HG02938 (cell line): ENCODE data around the gene AK3.
A peak's percentile ranks its signal among the peaks of the same experiment; 100 is the strongest.

Source experiments
- ATAC-seq: cut with Tn5 transposase; IDR thresholded peaks from one replicate; pipeline ENCODE4 v1.9.1; 2021; ENCODE audit warnings: mild to moderate bottlenecking, moderate library complexity; ENCODE audit not compliant: unreplicated experiment

Gene AK3

DNA sequence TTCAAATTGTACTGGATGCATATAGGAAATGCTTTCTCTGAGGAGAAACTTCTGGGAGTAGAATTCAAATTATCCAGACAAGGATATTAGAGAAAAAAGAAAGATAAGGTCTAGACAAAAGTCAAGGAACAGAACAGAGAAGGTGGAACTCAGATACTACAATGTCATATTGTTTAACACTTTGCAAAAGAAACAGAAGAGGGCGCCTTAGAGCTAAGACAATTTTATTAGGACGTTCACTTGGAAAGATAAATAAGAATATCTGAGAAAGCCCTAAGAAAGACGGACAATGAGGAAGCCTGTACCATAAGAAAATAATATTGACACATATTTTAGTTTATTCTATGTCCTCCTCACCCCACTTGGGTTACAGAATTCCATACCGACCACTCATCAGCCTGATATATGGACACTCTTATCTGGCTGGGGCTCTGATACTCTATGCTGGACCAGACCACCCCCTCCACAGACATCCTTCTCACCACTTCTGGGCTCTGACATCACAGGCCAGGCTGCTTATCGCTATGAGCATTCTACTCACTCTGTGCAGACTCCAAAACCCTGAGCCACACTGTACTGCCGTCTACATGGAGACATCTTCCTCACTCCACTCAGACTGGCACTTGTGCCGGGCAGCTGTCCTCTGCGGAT, 9.1 kb upstream of the AK3 start:
- no peak for ATAC-seq

DNA sequence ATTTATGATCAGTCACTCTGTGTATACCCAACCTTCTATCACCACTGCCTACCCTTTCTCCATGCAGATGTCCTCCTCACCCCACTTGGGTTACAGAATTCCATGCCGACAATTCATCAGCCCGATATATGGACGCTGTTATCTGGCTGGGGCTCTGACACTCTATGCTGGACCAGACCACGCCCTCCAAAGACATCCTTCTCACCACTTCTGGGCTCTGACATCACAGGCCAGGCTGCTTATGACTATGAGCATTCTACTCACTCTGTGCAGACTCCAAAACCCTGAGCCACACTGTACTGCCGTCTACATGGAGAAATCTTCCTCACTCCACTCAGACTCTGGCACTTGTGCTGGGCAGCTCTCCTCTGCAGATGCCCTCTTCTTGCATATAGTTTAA, 7.6 kb upstream of the AK3 start:
- ATAC-seq, result no peak

DNA sequence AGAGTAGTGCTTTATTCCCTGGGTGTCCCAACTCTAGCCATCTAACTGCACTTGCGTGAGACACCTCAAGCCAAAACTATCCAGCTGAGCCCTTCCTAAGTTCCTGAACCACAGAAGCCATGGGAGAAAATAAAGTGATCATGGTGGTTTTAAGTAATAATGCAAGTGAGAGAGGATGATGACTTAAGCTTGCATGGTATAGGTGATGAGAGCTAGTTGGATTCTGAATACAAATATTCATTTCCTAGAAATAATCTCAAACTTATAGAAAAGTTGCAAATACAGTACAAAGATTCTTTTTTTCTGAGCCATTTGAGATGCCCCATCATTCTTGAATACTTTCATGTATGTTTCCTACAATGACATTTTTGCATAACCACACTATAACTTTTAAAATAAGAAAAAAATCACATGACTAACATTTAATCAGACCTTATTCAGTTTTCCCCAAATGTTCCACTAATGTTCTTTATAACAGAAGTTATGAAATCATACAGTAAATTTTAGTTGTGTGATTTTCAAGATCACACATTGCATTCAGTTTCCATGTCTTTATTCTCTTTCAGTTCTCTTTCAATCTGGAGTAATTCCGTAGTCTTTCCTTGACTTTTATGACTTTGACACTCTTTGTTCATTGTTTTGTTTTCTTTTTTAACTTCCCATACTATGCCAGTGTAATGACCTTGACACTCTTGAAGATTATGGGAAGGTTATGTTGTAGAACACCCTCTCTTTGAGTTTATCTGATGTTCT, 5.5 kb upstream of the AK3 start:
- no peak for ATAC-seq

DNA sequence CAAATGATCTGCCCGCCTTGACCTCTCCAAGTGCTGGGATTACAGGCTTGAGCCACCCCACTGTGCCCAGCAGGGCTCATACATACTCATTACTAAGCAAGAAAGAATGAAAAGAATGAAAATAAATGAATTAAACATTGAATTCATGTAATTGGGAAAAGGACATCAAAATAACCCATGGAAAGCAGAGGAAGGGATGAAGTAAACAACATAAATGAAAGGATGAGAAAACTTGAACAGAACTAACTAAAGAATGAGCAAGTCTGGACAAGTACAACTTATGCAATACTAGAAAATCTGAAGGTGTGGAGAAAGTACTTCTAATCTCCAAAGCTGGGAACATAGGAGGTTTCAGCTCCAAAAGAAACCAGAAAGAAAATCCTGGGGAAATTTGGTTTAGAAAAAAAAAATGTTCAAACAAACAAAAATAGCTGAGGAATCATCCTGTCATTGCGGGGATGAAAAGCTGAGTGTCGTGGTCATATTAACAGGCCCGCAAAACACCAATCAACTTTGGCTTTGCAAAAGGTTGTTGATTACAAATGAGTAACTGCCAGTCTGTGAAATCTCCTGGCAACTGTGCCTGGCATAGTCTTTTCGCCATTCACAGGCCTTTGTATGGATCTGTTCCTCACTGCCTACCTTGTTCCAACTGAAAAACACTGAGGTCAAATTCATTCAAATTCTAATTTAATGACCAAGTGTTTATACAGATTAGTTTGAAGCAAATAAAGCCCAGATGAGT, 2.3 kb upstream of the AK3 start:
- no peak for ATAC-seq

DNA sequence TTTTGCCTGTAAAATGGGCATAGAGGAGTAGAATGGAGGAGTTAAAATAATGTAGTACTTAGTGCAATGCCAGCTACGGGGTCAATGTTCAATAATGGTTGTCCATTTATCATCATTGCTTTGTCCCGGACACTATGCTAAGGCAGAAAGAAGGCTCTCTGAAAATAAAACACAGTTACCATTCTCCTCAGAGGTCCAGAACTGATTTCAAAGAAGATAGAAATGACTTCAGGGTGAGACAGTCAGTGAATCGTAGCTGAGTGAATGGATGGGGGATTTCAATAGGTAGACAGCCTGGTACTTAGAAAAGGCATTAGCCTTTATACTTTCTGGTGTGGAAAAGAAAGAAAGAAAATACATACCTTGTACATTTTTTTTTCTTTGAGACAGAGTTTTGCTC, 1.2 kb upstream of the AK3 start:
- ATAC-seq, result no peak

DNA sequence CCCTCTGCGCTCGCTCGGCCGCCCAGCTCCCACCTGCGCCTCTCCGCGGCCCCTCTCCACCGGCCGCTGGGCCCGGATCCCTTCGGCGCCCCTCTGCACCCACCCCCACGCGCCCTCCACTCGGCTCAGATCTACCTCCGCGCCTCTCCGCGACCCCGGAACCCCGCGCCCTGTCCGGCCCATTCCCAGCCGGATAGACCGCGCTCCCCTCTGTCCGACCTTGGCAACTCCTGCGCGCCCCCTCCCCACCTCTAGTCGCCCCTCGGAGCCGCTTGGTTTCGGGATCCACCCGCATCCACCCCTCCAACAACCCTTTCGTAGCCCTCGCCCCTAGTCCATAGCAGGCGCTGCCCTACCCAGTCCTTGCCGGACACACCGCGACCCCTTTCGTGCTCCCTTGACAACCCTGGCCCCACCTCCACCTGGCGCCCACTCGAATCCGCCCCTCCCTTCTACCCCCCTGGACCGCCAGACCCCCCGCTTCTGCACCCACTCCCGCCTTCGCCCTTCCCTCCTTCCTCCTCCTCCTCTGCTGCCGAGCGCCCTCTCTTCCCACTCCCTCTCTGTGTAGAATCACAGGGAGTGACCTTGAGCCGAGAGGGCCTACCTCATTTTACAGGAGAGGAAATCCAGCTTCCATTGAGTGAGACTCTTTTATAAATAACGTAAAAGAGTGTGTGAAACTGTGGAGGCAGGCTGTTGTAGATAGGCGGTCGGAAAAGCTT, 525 bp upstream of the AK3 start:
- ATAC-seq, result peak; percentile 1

DNA sequence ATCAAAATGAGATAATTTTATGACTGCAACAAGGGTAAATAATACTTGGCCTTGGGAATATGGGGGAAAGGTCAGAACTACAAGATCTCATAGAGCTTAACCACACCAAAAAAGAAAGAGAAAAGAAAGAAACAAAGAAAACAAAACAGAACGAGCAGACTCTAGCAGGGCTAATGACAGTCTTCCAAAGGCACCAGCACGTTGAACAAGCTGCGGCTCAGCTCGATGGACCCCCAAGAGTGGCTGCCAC, 689 bp downstream of the AK3 start:
- ATAC-seq, result no peak

DNA sequence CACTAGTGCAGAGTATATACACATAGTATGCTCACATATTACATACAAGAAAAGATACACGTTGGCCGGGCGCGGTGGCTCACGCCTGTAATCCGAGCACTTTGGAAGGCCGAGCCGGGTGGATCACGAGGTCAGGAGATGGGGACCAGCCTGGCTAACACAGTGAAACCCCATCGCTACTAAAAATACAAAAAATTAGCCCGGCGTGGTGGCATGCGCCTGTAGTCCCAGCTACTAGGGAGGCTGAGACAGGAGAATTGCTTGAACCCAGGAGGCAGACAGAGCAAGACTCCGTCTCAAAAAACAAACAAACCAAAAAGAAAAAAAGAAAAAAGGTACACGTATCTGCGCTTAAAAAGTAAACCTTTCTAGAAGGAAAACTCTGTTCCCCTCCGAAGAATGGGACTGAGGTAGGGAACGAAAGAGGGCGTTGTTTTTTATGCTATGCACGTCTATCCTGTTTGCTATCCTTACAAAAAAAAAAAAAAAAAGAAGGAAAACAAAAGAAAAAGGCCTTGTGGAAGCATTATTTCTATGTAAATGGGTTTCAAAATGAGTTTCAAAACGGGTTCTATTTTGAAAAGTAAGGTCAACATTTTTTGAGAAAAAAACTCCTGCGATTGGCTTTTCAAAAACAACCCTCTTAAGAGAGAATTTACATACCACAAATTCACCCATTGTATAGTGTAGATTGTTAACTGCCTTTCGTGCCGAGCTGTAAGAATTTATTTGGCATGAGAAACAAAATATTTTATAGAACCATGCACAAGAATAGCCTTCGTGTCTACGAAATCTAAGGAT, 1.2 kb downstream of the AK3 start:
- no peak for ATAC-seq

DNA sequence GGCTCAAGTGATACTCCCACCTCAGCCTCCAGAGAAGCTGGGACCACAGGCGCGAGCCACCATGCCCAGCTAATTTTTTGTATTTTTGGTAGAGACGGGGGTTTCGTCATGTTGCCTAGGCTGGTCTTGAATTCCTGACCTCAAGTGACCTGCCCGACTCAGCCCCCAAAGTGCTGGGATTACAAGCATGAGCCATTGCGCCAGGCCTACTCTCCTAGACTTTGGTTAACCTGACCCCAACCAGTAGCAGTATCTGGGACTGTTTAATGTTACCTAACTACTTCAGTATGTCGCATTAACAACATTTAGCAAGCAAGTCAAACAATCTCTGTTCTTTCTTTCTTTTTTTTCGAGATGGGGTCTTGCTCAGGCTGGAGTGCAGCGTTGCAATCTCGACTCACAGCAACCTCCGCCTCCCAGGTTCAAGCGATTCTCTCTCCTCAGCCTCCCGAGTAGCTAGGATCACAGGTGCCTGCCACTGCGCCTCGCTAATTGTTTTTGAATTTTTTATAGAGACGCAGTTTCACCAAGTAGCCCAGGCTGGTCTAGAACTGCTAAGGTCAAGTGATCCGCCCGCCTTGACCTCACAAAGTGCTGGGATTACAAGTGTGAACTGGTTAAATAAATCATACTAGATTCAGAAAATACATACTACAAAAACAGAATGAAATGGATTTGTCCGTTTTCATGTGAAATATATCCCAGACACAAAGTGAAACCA, 2.0 kb downstream of the AK3 start:
- ATAC-seq, result no peak

DNA sequence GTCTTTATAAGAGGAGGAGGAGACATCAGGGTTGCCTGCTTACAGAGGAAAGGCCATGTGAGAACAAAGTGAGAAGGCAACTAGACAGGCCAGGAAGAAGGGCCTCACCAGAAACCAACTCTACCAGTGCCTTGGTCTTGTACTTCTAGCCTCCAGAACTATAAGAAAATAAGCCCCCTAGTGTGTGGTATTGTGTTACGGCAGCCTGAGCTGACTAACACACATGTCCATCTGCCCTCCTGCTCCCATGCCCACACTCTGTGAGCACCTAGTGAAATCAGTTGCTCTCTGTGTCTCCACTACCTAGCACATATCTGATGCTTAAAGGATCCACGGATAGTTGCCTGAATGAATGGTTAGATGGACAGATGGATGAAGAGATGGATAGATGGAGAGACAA, 6.9 kb downstream of the AK3 start:
- no peak for ATAC-seq

DNA sequence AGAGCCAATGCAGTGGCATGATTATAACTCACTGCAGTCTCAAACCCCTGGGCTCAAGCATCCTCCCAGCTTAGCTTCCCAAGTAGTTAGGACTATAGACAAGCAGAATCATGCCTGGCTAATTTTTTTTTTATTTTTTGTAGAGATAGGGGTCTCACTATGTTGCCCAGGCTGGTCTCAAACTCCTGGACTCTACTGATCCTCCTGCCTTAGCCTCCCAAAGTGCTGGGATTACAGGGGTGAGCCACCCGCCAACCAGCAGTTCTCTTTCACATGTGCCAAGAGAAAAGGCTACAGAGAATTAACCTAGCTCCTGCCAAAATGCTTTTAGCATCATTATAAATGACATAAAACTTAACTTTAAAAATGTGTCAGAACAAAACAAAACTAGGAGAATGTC, 8.1 kb downstream of the AK3 start:
- no peak for ATAC-seq

DNA sequence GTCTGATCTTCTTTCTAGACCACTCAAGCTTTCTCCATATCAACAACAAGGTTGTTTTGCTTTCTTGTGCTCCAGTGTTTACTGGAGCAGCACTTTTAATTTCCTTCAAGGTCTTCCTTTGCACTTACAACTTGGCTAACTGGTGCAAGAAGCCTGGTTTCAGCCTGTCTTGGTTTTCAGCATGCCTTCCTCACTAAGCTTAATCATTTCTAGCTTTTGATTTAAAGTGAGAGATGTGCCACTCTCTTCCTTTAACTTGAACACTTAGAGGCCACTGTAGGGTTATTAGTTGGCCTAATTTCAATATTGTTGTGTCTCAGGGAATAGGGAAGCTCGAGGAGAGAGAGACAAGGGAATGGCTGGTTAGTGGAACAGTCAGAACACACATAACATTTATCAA, 13.4 kb downstream of the AK3 start:
- no peak for ATAC-seq

DNA sequence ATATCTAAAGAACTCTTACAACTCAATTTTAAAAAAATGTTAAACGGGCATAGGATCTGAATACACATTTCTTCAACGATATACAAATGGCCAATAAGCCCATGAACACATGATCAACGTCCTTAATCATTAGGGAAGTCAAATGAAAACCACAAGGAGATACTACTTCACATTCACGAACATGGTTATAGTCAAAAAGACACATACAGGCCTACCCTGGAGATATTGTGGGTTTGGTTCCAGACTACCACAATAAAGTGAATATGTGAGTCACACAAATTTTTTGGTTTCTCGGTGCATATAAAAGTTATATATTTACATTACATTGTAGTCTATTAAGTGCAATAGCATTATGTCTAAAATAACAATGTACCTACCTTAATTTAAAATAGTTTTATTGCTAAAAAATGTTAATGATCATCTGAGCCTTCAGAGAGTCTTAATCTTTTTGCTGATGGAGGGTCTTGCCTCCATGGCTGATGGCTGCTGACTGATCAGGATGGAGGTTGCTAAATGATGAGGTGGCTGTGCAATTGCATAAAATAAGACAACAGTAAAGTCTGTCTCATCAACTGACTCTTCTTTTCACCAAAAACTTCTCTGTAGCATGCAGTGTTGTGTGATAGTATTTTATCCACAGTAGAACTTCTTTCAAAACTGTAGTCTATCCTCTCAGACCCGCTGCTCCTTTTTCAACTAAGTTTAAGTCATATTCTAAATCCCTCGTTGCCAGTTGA, 15.1 kb downstream of the AK3 start:
- ATAC-seq, result no peak

DNA sequence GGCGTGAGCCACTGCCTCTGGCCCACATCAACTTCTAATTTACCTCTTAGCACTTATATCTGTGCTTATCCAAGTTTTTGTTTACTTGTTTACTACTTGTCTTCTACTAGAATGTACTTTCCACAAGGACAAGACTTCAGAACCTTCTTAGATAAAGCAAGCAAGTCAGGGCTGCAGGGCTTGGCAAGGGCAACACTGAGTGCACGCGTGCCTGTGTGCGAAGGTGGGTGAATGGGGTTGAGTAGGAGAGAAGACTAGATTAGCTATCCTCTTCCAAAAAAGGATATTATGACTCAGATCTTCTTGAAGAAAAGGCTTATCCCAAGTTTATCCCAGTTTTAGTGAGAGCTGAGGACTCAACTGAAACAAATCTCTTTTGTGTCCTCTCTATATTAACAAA, 19.3 kb downstream of the AK3 start:
- no peak for ATAC-seq

DNA sequence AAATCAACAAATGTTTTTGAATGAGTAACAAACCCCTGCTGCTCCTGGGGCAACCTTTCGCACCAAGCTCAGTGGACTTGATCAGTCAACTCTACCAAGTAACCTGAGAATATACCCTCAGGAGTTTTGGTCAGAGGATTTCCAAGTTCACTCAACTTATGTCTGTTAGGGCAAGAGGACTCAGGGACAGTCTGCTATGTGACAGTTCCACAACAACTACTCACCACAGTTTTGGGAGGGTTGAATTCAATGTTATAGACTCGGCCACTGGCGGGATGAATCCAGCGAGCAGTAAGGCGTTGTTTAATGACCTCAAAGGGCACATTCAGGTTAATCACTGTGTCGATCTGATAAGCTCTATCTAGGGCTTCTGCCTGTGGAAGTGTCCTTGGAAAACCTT, 22.1 kb downstream of the AK3 start:
- ATAC-seq, result no peak

DNA sequence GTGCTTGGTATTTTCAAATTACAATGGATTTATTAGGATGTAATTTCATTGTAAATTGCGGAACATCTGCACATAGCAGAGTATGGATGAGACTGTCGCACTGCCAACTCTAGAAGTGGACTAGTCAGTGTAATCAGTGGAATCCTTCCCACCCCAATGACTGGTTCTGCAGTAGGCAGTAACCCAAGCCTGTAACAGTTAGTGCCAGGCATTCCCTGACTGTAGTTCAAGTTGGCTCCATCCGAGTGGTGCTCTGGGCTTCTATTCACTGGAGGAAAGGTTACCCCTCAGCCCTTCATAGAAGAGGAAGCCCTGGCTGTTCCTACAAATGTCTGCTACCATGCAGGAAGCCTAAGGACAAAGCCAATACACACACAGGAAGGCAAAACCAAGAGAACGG, 23.2 kb downstream of the AK3 start:
- ATAC-seq, result no peak

DNA sequence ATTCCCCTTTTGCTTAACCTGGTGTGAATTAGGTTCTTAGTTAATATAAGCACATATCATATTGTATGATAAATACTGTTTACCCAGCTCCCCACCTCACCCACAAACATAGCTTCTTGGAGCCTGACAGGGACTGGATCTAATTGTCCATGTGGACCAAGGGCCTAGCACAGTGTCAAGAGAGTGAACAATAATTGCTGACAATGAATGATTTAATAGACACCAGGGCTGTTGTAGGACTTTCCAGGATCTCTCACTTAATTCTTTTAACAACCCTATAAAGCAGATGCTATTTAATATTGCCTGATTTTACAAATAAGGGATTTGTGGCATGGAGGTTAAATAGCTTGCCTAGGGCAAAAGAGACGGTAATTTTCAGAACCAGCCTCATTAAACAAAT, 24.8 kb downstream of the AK3 start:
- ATAC-seq, result no peak

DNA sequence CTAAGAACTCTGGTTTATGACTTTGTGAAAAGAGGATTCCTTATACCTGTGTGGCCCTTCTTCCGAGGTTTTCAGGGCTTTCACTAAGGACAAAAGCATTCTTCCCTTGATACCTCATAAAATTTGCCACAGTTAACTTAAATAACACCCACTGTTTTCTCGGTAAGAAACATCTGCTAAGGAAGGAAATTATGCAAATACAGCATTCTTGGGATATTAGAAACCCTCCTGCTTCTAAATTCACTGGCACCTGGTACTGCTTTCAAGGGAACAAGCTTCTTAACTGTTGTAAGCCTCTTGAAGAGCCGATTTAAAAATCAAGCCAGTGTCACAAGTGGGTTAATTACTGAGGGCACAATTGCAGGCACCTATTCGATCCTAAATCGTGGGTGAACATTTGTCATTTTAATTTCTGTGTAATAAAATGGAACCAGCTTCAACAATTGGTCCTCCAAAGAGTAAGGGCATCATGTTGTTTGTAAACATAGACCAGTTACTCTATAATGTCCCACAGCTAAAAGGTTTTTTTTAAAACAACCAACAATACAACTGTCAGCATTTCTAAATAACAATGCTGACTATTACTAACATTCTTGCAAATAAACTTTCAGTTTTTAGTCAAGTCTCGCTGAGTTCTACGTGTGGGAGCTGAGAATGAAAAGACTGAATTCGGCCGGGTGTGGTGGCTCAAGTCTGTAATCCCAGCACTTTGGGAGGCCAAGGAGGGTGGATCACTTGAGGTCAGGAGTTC, 26.6 kb downstream of the AK3 start:
- no peak for ATAC-seq

DNA sequence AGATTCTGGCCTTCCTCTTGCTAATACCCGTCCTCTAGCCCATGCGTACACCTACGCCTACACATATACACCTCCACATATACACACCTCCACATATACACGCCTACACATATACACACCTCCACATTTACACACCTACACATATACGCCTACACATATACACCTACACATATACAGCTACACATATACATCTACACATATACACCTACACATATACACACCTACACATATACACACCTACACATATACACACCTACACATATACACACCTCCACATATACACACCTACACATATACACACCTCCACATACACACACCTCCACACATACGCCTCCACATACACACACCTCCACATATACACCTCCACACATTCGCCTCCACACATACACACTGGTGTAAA, 27.2 kb downstream of the AK3 start:
- no peak for ATAC-seq
